HepG2 (cell line): ENCODE measurements around the gene MSL2. TPM values are rescaled to one million over a fixed set of nuclear protein-coding genes. Genes with fewer than 3 reads are reported as not detected.
A peak's percentile ranks its signal among the peaks of the same experiment; 100 is the strongest.

ENCODE experiments used
- ATAC-seq: fragments of 200-7000 bp; cut with Tn5 transposase; 3 replicates; pipeline ENCODE4 v1.9.1; 2020; ENCODE audit warnings: mild to moderate bottlenecking, moderate library complexity
- BruUV-seq: library from RNA; stranded (reverse); fragments of 400-500 nt; replicated peaks from 2 replicates; lab custom pipeline; 2021; lab: Mats Ljungman, UMichigan
- CTCF ChIA-PET: fragments of 300-600 bp; formaldehyde crosslinking; extraction: SDS; loops from one replicate; lab custom pipeline; 2021; ENCODE audit warnings: low total read pairs, inconsistent platforms, low intra/inter-chr PET ratio; lab: Yijun Ruan, JAX
- POLR2A ChIA-PET: fragments of 350-600 bp; sonication (Branson Sonifier 250); formaldehyde crosslinking; loops from one replicate; lab custom pipeline; 2020; ENCODE audit warnings: antibody characterized with exemption, inconsistent platforms; lab: Yijun Ruan, JAX
- DNase-seq: peaks from one replicate; pipeline ENCODE4 v3.0.0-alpha.2; 2015; ENCODE audit warnings: low spot score
- FAIRE-seq: peaks from 3 replicates; lab custom pipeline; 2011; peaks lifted over from hg19 to GRCh38; lab: Jason Lieb, UNC
- H2AFZ ChIP-seq: one replicate; pipeline ENCODE4 v1.6.1; 2011; ENCODE audit warnings: low read length, inconsistent platforms
- H3K27ac ChIP-seq: fragments of 300-600 bp; 3 replicates; pipeline ENCODE4 v1.8.0; 2011; ENCODE audit warnings: mixed run types, mild to moderate bottlenecking, mixed read lengths, low read length, inconsistent platforms; ENCODE audit not compliant: insufficient read depth; ENCODE audit errors: extremely low read length
- H3K27me3 ChIP-seq, 2 experiments: fragments of 200-600 bp in 1 of 2; 2 replicates in 1 of 2; 3 replicates in 1 of 2; pipeline versions ENCODE4 v1.6.0 to v1.8.0; 2011; ENCODE audit warnings: low read length in 2 of 2, mild to moderate bottlenecking in 2 of 2, moderate library complexity in 2 of 2, inconsistent platforms in 1 of 2; ENCODE audit not compliant: insufficient read depth in 2 of 2, control insufficient read depth in 1 of 2
- H3K36me3 ChIP-seq, 2 experiments: fragments of 200-600 bp in 1 of 2; replicated peaks in 1 of 2; 2 replicates in 1 of 2; 3 replicates in 1 of 2; pipeline versions ENCODE4 v1.5.1 to v1.8.0; 2011; ENCODE audit warnings: low read length in 2 of 2, inconsistent platforms in 1 of 2; ENCODE audit not compliant: insufficient read depth in 2 of 2, control insufficient read depth in 1 of 2
- H3K4me1 ChIP-seq: 2 replicates; pipeline ENCODE4 v1.5.1; 2012; ENCODE audit warnings: low read length, inconsistent platforms; ENCODE audit not compliant: insufficient read depth
- H3K4me2 ChIP-seq: 2 replicates; pipeline ENCODE4 v1.6.0; 2011; ENCODE audit warnings: low read depth, low read length, inconsistent platforms
- H3K4me3 ChIP-seq, 3 experiments: fragments of 200-600 bp in 1 of 3; sonication (generic), shearing (Covaris generic) in 1 of 3; replicated peaks in 1 of 3; 2 replicates each; pipeline ENCODE4 v1.5.1; 2011 to 2016; ENCODE audit warnings: low read length in 3 of 3, inconsistent platforms in 2 of 3, low read depth in 2 of 3, mild to moderate bottlenecking in 2 of 3, control low read depth in 1 of 3, mixed read lengths in 1 of 3; ENCODE audit not compliant: insufficient read depth in 1 of 3
- H3K79me2 ChIP-seq: one replicate; pipeline ENCODE4 v1.6.1; 2011; ENCODE audit warnings: low read length, inconsistent platforms; ENCODE audit not compliant: insufficient read depth
- H3K9ac ChIP-seq: 2 replicates; pipeline ENCODE4 v1.6.0; 2011; ENCODE audit warnings: mild to moderate bottlenecking, low read depth, low read length, inconsistent platforms; ENCODE audit not compliant: insufficient read depth
- H3K9me3 ChIP-seq: 2 replicates; pipeline ENCODE4 v1.5.1; 2012; ENCODE audit warnings: mild to moderate bottlenecking, low read length
- H4K20me1 ChIP-seq: 2 replicates; pipeline ENCODE4 v1.6.0; 2011; ENCODE audit warnings: inconsistent platforms, mild to moderate bottlenecking, low read length, moderate library complexity; ENCODE audit not compliant: insufficient read depth
- ARID2 ChIP-seq: sonication (generic); formaldehyde crosslinking; IDR thresholded peaks from 2 replicates; pipeline ENCODE4 v1.8.1; 2022; ENCODE audit warnings: mild to moderate bottlenecking, missing genetic modification reagents, borderline replicate concordance
- BRCA1 ChIP-seq: sonication (generic); formaldehyde crosslinking; IDR thresholded peaks from 2 replicates; pipeline ENCODE4 v1.4.0; 2020; ENCODE audit warnings: missing genetic modification reagents
- EZH2 ChIP-seq: conservative IDR thresholded peaks from 2 replicates; pipeline ENCODE4 v1.6.1; 2012; ENCODE audit warnings: mild to moderate bottlenecking, low read depth, low read length, moderate library complexity
- FOXP1 ChIP-seq, 2 experiments: fragments of 450-650 bp in 1 of 2; IDR thresholded peaks; 2 replicates each; pipeline ENCODE4 v1.6.1; 2017 to 2018; ENCODE audit warnings: antibody characterized with exemption in 1 of 2
- HNF4A ChIP-seq: sonication (generic); formaldehyde crosslinking; IDR thresholded peaks from 2 replicates; pipeline ENCODE4 v1.4.0; 2020; ENCODE audit warnings: missing genetic modification reagents
- IRF2 ChIP-seq: IDR thresholded peaks from 2 replicates; pipeline ENCODE4 v1.6.1; 2018; ENCODE audit warnings: missing genetic modification reagents, missing compliant biosample characterization
- MAF1 ChIP-seq: sonication (generic); formaldehyde crosslinking; IDR thresholded peaks from 2 replicates; pipeline ENCODE4 v1.5.0; 2020; ENCODE audit warnings: missing genetic modification reagents, borderline replicate concordance
- MXI1 ChIP-seq: IDR thresholded peaks from 3 replicates; pipeline ENCODE4 v1.6.1; 2012; ENCODE audit warnings: low read depth, low read length, inconsistent platforms, borderline replicate concordance
- ONECUT2 ChIP-seq: sonication (generic); formaldehyde crosslinking; IDR thresholded peaks from 2 replicates; pipeline ENCODE4 v1.4.0; 2020; ENCODE audit warnings: missing genetic modification reagents
- PATZ1 ChIP-seq: sonication (generic); formaldehyde crosslinking; IDR thresholded peaks from 2 replicates; pipeline ENCODE4 v1.4.0; 2020; ENCODE audit warnings: missing genetic modification reagents
- SAP130 ChIP-seq: IDR thresholded peaks from 2 replicates; pipeline ENCODE4 v1.6.1; 2016; ENCODE audit warnings: low read depth
- SIX1 ChIP-seq: sonication (generic); formaldehyde crosslinking; IDR thresholded peaks from 2 replicates; pipeline ENCODE4 v1.4.0; 2020; ENCODE audit warnings: missing genetic modification reagents, borderline replicate concordance
- TGIF2 ChIP-seq: IDR thresholded peaks from 2 replicates; pipeline ENCODE4 v1.6.1; 2016; ENCODE audit warnings: control low read depth, missing compliant biosample characterization
- TIGD3 ChIP-seq: sonication (generic); formaldehyde crosslinking; IDR thresholded peaks from 2 replicates; pipeline ENCODE4 v1.5.1; 2020; ENCODE audit warnings: mild to moderate bottlenecking, missing genetic modification reagents, borderline replicate concordance
- ZNF343 ChIP-seq: sonication (generic); formaldehyde crosslinking; IDR thresholded peaks from 2 replicates; pipeline ENCODE4 v1.4.0; 2020; ENCODE audit warnings: mild to moderate bottlenecking, missing genetic modification reagents
- ZNF350 ChIP-seq: sonication (generic); formaldehyde crosslinking; IDR thresholded peaks from 2 replicates; pipeline ENCODE4 v1.4.0; 2020; ENCODE audit warnings: mild to moderate bottlenecking, low read depth, missing genetic modification reagents, borderline replicate concordance
- ZNF567 ChIP-seq: sonication (generic); formaldehyde crosslinking; IDR thresholded peaks from 2 replicates; pipeline ENCODE4 v1.8.1; 2023; ENCODE audit warnings: mild to moderate bottlenecking, missing genetic modification reagents, borderline replicate concordance
- ZNF597 ChIP-seq: sonication (generic); formaldehyde crosslinking; IDR thresholded peaks from 2 replicates; pipeline ENCODE4 v1.5.0; 2020; ENCODE audit warnings: missing genetic modification reagents
- ZNF891 ChIP-seq: sonication (generic); formaldehyde crosslinking; IDR thresholded peaks from 2 replicates; pipeline ENCODE4 v1.5.0; 2020; ENCODE audit warnings: mild to moderate bottlenecking, missing genetic modification reagents
- ZUFSP ChIP-seq: sonication (generic); formaldehyde crosslinking; IDR thresholded peaks from 2 replicates; pipeline ENCODE4 v1.9.0; 2021; ENCODE audit warnings: missing genetic modification reagents, mild to moderate bottlenecking, borderline replicate concordance
- WGBS: methylation state at CpG from one replicate; pipeline ENCODE4 v1.1.6; 2017; ENCODE audit warnings: low lambda C conversion rate; 5-methylcytosine and 5-hydroxymethylcytosine counted together
- in situ Hi-C: cut with HindIII; loops from 2 replicates; pipeline ENCODE4 v1.10.0; 2017; ENCODE audit warnings: low pct_unique_long_range_greater_than_20kb; ENCODE audit not compliant: extremely low pct_ligation_motif_present
- intact Hi-C: fragments of 100-400 bp; cut with micrococcal nuclease; formaldehyde crosslinking; loops from one replicate; pipeline ENCODE4 v1.10.0; 2022; ENCODE audit not compliant: unreplicated experiment
- polyA plus RNA-seq, 8 experiments: library from polyadenylated mRNA; depleted of rRNA in 3 of 8; stranded (reverse) in 7 of 8; unstranded in 1 of 8; fragments of >200 nt; fragmentation: Illumina TruSeq in 4 of 8; extraction: Trizol in 4 of 8; gene quantifications; 2 replicates each; pipeline versions ENCODE4 v1.2.1 to v1.2.3, GENCODE V29; 2011 to 2016; ENCODE audit warnings: low read depth in 4 of 8, missing spikeins in 1 of 8, mixed read lengths in 1 of 8; ENCODE audit not compliant: insufficient read depth in 1 of 8
- total RNA-seq, 5 experiments: library from RNA; depleted of rRNA; stranded (reverse); fragments of >200 nt; fragmentation: Illumina TruSeq; extraction: Trizol; gene quantifications; 2 replicates each; pipeline ENCODE4 v1.2.3, GENCODE V29; 2016; ENCODE audit warnings: low read depth in 1 of 5

The MSL2 gene
- total and polyA plus RNA-seq, 2 of the 13 experiments (the other 11 are each of a cell fraction or from before 2014, with no cell fraction given) = 6.9 to 11.7 TPM

- Histone ChIP-seq H3K27ac (no peak overlapping the region), H3K4me2 (peak overlapping the region; percentile 34), H3K79me2 (peaks cover 97% of the 10 kb centered on the region), H3K9ac (no peak overlapping the region), H3K27me3 (no peaks in the 10 kb centered on the region), H3K4me1 (peaks cover 97% of the 10 kb centered on the region), H4K20me1 (peaks cover 96% of the 10 kb centered on the region), H3K9me3 (no peaks in the 10 kb centered on the region), H3K4me3 (no peak overlapping the region), H2AFZ (no peak overlapping the region), H3K36me3 (peaks cover 0 to 2% of the 10 kb centered on the region in 2 experiments; a peak in 1 of 5 replicates)
- WGBS = 22% methylated on average over 3 of the region's 3 CpGs
- ATAC-seq (peak; percentile 95), DNase-seq (peak; percentile 69), FAIRE-seq (peak; percentile 80)
- POLR2A ChIA-PET = interaction anchor here (1.0 to 4.2 kb wide), 3 partner anchors 10 to 828 kb away, joined by 3 to 30 read pairs (median 4); partner anchors contain the start of gene MSL2
- BruUV-seq = no TSS peak
- CTCF ChIA-PET = no interaction called here
- in situ Hi-C loops = no loop called here
- intact Hi-C loops = no loop called here
- no peak for TF ChIP-seq ARID2 (CRISPR knock-in tag)
- no peak for TF ChIP-seq ONECUT2 (CRISPR knock-in tag)
- no peak for TF ChIP-seq TIGD3 (CRISPR knock-in tag)
- no peak for TF ChIP-seq ZNF350 (CRISPR knock-in tag)
- TF ChIP-seq SIX1 (CRISPR knock-in tag) = 0 out of 2 replicates have a peak, but pooled peaks have one; percentile 44
- TF ChIP-seq MXI1 = no peak; the same call in 2 of the 3 replicates
- no peak for TF ChIP-seq PATZ1 (CRISPR knock-in tag)
- TF ChIP-seq HNF4A (CRISPR knock-in tag) = 0 out of 2 replicates have a peak, but pooled peaks have one; percentile 18
- TF ChIP-seq ZNF891 (CRISPR knock-in tag) = no peak
- no peak for TF ChIP-seq MAF1
- 0 out of 2 replicates have a peak, but pooled peaks have one; percentile 34 for TF ChIP-seq IRF2
- no peak for TF ChIP-seq ZUFSP (CRISPR knock-in tag)
- TF ChIP-seq TGIF2 (CRISPR knock-in tag) = peak; percentile 40; the same call in 1 of the 2 replicates
- no peak for TF ChIP-seq ZNF567 (CRISPR knock-in tag)
- TF ChIP-seq ZNF597 (CRISPR knock-in tag) = no peak
- no peak for TF ChIP-seq FOXP1 (IDR thresholded peaks at IDR 0.05)
- TF ChIP-seq FOXP1 (CRISPR knock-in tag; IDR thresholded peaks at IDR 0.05) = no peak
- no peak for TF ChIP-seq BRCA1
- TF ChIP-seq ZNF343 (CRISPR knock-in tag) = no peak
- no peak for TF ChIP-seq EZH2
- TF ChIP-seq SAP130 (CRISPR knock-in tag) = peak; percentile 92
Observed at GRCh38 chr3:136186344-136186743, 9.8 kb downstream of the MSL2 start.
